ENCODE results near the gene JPH3. TPM values are rescaled to one million over a fixed set of nuclear protein-coding genes. Genes with fewer than 3 reads are reported as not detected.

The JPH3 gene
- total and polyA plus RNA-seq, 12 donors, result 0.06 to 0.79 (median 0.10) TPM; not detected in 6

- DNase-seq (peak in 1 of 2 donors; percentile 19), ATAC-seq (peak; percentile 34 to 85 (median 73))
- H3K27me3 ChIP-seq, result no peaks in the 10 kb centered on the region
- no peak overlapping the region for H3K4me3 ChIP-seq
- no peaks in the 10 kb centered on the region for H3K9me3 ChIP-seq
- H3K27ac ChIP-seq, result peak overlapping the region in 1 of 10 donors; percentile 29
- WGBS, 2 donors, result 53 to 77% methylated on average over 17 of the region's 17 CpGs
- TF ChIP-seq, protein P1, sequence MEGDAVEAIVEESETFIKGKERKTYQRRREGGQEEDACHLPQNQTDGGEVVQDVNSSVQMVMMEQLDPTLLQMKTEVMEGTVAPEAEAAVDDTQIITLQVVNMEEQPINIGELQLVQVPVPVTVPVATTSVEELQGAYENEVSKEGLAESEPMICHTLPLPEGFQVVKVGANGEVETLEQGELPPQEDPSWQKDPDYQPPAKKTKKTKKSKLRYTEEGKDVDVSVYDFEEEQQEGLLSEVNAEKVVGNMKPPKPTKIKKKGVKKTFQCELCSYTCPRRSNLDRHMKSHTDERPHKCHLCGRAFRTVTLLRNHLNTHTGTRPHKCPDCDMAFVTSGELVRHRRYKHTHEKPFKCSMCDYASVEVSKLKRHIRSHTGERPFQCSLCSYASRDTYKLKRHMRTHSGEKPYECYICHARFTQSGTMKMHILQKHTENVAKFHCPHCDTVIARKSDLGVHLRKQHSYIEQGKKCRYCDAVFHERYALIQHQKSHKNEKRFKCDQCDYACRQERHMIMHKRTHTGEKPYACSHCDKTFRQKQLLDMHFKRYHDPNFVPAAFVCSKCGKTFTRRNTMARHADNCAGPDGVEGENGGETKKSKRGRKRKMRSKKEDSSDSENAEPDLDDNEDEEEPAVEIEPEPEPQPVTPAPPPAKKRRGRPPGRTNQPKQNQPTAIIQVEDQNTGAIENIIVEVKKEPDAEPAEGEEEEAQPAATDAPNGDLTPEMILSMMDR (IDR thresholded peaks at IDR 0.05), result no peak
- intact Hi-C loops (cut with DNase I), result no loop called here
- peaks cover 0 to 74% (median 0%) of the 10 kb centered on the region in 9 donors for H3K36me3 ChIP-seq
- peaks cover 0 to 8% (median 0%) of the 10 kb centered on the region in 9 donors for H3K4me1 ChIP-seq
Measured at GRCh38 chr16:87729266-87729954, 127.1 kb downstream of the JPH3 start.

GRCh38 chr16:87731607-87732006 is 129.3 kb downstream of the JPH3 start:
- WGBS, 2 donors, result 97 to 98% methylated on average over 13 of the region's 13 CpGs
- no peak overlapping the region for H3K4me3 ChIP-seq
- no peak for ATAC-seq
- H3K9me3 ChIP-seq, result no peaks in the 10 kb centered on the region
- TF ChIP-seq, protein P1 (IDR thresholded peaks at IDR 0.05), result no peak
- no peak overlapping the region for H3K27ac ChIP-seq
- no peaks in the 10 kb centered on the region for H3K27me3 ChIP-seq
- peaks cover 0 to 8% (median 0%) of the 10 kb centered on the region in 9 donors for H3K4me1 ChIP-seq
- DNase-seq, result no peak
- peaks cover 0 to 77% (median 0%) of the 10 kb centered on the region in 9 donors for H3K36me3 ChIP-seq
- intact Hi-C loops (cut with DNase I), result no loop called here

GRCh38 chr16:87733190-87733589 is 130.9 kb downstream of the JPH3 start:
- H3K36me3 ChIP-seq, result peaks cover 0 to 69% (median 0%) of the 10 kb centered on the region in 9 donors
- no peaks in the 10 kb centered on the region for H3K27me3 ChIP-seq
- ATAC-seq (no peak), DNase-seq (no peak)
- H3K27ac ChIP-seq, result no peak overlapping the region
- TF ChIP-seq, protein P1 (IDR thresholded peaks at IDR 0.05), result no peak
- peaks cover 0 to 8% (median 0%) of the 10 kb centered on the region in 9 donors for H3K4me1 ChIP-seq
- intact Hi-C loops (cut with DNase I), result no loop called here
- H3K9me3 ChIP-seq, result no peaks in the 10 kb centered on the region
- WGBS, 2 donors, result 89 to 90% methylated on average over 11 of the region's 11 CpGs
- H3K4me3 ChIP-seq, result no peak overlapping the region

- peaks cover 0 to 3% (median 0%) of the 10 kb centered on the region in 9 donors for H3K4me1 ChIP-seq
- 77 to 80% methylated on average over 14 of the region's 14 CpGs for WGBS, 2 donors
- no peak overlapping the region for H3K4me3 ChIP-seq
- H3K9me3 ChIP-seq, result no peaks in the 10 kb centered on the region
- H3K27me3 ChIP-seq, result no peaks in the 10 kb centered on the region
- H3K27ac ChIP-seq, result no peak overlapping the region
- TF ChIP-seq, protein P1 (IDR thresholded peaks at IDR 0.05), result no peak
- H3K36me3 ChIP-seq, result peaks cover 0 to 56% (median 0%) of the 10 kb centered on the region in 9 donors
- intact Hi-C loops (cut with DNase I), result no loop called here
- ATAC-seq (no peak), DNase-seq (no peak)
Measured at GRCh38 chr16:87734644-87735043, 132.3 kb downstream of the JPH3 start.

Data from heart right ventricle (tissue), 16 donors.